ENCODE data around the gene TMEM175.
"Not testable (repeated sequence)": the region's sequence is repeated elsewhere in the genome, so short reads cannot be mapped to it uniquely, and the experiment has no call there.

The TMEM175 gene

DNA sequence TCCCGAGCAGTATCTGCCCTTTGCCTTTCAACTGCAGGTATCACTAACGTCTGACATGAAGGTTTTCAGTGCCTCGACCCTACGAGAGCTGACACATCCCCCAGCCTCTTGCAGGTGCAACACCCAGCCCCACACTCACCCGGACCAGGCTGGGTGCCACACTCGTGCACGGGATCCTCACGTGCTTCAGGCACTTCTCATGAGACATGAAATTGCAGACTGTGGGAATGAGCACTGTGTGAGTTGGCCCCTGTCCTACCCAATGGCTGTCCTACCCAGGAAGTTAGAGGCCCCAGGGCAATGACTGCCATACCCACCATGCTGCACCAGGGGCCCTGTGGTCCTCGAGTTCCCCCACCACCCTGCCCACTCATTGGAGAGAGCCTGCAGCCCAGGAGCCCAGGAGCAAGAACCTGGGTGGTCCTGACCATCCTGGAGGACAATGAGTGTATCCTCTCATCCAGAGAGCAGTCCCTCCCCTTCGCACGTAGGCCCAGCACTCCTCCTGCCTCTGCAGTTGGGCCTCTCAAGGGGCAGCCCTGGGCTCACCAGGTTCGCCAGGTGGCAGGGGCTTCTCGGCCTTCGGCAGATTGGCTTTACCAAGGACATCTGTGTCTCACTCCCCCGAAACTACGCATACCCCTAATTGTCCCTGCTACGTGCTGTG is 38.7 kb downstream of the TMEM175 start:
- no peak for DNase-seq (ENCODE audit: low read depth)

DNA sequence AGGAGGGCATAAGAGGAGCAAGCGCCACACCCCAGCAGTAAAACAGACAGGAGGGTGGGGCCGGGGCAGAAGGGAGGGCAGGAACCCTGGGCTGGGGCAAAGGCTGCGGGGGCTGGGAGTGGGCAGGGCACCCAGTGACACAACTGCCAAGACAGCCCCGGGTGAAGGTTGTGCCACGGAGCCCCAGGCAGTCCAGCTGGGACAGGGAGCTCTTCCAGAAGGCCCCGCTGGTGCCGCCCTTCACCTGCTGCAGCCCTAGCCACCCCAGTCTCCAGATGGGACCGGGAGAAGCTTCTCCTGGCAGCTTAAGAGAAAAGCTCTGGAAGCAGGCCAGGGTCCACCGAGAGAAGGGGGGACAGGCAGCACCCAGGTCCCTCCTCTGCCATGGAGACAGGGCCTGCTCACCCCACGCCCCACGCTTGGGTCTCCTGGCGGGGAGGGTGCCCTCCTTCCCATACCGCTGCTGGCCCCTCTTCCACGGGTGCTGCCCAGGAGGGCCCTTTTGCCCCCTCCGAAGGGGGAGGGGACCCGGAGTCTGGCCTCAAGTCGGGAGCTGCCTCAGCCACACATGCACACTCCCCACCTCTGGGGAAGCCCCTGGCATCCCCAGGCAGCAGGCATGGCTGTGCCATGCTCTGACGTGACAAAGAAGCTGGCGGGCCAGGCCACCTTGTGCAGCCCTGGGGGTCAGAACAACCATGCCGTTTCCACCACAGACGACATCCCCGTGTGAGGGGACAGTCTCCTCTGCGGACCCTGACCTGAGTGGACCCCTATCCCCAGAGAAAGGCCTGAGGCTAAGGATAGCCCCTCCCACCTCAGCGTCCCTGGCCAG is 39.6 kb downstream of the TMEM175 start:
- DNase-seq (ENCODE audit: low read depth): no peak

DNA sequence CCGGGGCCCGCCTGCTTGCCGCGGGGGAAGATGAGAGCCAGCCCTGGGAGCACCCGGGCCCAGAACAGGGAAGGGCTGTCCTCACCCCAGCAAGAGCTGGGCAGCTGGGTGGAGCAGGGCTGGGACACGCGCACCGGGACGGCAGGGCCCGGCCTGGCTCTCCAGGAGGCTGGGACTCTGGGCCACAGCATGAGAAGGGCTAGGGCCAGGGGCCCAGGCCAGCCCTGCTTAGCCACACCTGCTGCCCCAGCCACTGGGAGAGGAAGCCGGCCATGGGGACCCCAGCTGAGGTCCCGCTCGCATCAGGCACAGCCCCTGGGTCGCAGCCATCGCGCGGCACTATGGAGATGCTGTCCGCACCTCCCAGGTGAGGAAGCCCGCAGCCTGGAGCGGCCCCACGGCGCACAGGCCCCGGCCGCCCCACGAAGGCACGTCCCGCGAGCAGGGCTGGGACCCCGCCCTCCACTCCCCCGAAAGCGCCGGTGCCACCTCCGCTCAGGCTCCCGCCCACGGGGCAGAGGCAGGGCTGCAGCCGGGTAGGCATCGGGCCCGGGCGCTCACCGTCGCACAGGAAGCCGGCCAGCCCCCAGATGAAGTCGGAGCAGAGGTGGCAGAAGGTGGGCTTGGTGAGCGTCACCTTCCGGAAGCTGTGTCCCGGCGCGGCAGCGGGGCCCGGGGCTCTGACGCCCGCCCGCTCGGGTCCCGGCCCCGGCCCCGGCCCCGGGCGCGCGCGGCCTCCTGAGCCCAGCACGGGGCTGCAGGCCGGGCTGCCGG is 40.6 kb downstream of the TMEM175 start:
- DNase-seq (ENCODE audit: low read depth): no peak

DNA sequence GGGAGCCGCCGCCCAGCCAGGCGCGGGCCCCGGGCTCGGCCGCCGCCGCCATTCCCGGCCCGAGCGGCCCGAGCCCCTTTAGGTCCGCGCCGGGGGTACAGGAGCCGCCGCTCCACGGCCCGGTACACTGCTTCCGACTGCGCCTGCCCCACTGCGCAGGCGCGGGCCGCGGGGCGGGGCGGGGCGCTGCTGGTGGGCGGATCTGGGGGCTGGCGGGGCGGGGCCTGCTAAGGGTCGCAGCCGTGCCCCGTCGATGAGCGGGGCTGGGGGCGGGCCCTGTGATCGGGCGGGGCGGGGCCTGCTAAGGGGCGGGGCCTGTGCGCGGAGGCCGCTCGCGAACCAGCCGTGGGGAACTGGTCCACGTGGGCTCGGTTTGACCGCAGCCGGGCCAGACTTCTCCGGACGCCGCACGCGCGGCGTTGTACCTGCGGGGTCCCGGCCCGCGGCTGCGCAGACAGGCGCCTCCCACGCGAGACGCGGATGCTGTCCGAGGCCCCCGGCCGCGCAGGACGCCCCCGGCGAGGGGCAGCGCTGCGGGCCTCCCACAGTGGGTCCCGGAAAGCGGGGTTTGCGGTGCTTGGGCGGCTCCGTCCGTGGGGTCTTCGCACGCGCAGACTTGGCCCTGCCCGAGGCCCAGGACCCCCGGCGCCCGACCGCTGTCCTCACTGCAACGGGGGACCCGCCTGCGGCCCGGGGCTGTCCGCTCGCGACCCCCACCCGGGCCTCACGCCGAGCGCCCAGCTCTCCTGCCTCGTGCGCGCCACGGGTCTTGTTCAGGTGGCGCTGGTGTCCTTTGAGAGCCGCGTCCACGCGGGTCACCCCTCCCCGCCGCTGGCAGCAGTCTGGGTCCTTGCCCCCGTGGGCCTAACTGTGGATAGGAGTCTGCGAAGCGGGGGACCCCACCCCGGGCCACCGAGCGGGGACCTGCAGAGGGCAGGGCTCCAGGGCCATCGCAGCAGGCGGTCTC is 41.5 kb downstream of the TMEM175 start, which contains the start of gene DGKQ:
Gene DGKQ (minus strand): TSS at position 139 of the 967 bp plus-strand sequence. CDS start 87 bp downstream, at position 52.
- DNase-seq (ENCODE audit: low read depth): peak; percentile 70

DNA sequence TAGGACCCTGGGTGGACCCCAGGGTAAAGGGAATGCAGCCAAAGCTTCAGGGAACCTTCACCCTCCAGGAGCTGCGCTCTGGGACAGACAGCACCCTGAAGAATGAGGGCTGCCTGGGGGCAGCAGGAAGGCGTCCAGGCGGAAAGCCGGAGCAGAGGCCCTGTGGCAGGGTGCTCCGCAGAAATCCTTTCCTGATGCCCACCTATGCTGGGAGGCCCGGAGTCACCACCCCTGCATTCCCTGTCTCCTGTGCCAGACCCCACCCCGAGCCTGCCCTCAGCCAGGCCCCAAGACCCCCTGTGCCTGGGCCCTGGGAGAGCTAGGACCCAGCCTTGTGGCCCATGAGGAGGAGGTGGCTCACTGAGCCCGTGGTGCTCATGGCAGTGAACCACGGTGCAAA is 42.4 kb downstream of the TMEM175 start:
- no peak for DNase-seq (ENCODE audit: low read depth)

DNA sequence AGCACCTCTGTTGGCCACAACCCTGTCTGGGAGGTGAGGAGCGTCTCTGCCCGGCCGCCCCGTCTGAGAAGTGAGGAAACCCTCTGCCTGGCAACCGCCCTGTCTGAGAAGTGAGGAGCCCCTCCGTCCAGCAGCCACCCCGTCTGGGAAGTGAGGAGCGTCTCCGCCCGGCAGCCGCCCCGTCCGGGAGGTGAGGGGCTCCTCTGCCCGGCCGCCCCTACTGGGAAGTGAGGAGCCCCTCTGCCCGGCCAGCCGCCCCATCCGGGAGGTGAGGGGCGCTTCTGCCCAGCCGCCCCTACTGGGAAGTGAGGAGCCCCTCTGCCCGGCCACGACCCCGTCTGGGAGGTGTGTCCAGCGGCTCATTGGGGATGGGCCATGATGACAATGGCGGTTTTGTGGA is 43.8 kb downstream of the TMEM175 start:
- not testable (repeated sequence) for DNase-seq (ENCODE audit: low read depth)

DNA sequence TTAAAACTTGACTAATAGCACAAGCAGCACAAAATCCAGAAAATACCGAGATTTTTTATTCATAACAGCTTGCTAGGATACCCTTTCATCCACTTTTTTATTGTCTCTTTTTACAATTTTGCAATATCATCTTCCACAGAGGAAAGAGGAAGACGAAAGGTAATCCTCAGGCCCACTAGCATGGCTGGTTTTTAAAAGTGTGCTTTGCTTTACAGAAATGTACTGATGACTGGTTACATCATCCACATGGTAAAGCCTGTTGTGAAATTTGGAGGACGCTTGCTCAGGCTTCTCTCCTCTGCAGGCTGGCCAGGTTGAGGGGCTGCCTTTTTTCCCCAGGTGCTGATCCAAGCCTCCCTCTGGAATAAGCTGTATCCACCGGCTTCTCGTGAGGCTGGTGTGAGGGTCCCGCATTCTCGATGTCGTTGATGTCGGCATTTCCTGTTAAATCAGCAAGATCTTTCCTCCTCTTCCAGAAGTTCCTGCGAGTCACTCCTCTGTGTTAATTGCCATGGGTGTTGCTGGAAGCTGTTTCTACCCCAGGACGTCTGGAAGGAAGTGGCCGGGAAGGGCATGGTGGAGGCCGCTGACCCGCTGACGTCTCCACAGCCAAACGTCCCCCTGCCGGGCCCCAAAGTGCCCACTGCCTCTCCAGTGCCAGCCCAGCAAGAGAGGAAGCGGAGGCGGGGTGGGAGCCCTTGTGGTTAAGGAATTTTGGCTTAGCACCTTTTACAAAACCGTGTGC is 46.9 kb downstream of the TMEM175 start:
- peak; percentile 78 for DNase-seq (ENCODE audit: low read depth)

DNA sequence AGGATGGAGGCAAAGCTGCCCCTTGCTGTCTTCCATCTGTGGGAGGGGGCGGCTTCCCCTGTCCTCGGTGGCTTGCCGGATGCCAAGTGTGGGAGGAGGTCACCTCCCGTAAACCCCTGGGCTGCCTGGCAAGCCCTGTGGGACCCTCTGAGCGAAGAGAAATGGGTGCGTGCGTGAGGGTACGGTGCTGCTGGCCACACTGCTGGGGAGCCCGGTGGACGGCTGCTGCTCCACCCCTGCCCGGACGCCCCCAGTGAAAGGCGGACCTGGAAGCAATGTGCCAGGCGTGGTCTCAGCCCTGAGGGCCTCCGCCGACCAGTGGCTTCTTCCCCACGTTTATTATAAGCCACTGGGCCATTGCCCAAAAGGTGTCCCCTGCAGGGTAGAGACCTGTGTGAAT is 50.0 kb downstream of the TMEM175 start:
- DNase-seq (ENCODE audit: low read depth): no peak

DNA sequence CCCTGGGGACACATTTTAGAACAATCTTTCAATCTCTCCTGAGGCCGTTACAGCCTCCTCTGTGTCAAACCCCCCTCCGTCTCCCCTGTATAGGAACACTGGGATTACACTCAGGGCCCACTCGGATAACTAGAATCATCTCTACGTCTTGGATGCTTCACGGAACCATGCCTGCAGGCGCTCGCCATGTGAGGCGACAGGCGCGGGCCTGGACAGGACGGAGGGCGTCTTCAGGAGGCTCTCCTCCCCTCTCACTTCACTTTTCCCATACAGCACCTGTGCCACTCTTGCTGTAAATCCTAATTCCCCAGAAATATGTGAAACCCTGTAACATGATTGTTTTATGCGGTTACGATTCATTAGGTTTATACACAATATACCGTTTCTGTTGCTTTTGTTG is 50.6 kb downstream of the TMEM175 start:
- no peak for DNase-seq (ENCODE audit: low read depth)

DNA sequence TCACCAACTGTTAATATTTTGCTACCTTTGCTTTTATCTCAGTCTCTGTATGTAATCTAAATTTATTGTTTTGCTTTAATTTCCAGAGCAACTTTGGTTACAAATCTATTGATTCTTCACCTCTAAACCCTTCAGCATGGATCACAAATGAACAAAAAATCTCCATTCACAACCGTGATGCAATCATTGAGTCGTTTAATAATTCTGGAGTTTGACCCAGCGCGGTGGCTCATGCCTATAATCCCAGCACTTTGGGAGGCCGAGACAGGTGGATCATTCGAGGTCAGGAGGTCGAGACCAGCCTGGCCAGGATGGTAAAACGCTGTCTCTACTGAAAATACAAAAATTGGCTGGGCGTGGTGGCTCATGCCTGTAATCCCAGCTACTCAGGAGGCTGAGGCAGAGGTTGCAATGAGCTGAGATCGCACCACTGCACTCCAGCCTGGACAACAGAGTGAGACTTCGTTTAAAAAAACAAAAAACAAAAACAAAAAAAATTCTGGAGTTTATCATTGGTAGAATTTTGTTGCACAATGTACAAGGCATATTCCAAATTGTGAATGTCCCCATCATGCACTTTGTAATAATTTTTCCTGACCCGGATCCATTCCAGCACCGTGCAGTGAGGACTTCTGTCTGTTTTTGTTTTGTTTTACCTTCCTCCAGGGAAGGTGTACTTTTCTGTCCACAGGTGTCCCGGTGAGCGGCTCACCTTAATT is 52.2 kb downstream of the TMEM175 start:
- DNase-seq (ENCODE audit: low read depth): no peak

DNA sequence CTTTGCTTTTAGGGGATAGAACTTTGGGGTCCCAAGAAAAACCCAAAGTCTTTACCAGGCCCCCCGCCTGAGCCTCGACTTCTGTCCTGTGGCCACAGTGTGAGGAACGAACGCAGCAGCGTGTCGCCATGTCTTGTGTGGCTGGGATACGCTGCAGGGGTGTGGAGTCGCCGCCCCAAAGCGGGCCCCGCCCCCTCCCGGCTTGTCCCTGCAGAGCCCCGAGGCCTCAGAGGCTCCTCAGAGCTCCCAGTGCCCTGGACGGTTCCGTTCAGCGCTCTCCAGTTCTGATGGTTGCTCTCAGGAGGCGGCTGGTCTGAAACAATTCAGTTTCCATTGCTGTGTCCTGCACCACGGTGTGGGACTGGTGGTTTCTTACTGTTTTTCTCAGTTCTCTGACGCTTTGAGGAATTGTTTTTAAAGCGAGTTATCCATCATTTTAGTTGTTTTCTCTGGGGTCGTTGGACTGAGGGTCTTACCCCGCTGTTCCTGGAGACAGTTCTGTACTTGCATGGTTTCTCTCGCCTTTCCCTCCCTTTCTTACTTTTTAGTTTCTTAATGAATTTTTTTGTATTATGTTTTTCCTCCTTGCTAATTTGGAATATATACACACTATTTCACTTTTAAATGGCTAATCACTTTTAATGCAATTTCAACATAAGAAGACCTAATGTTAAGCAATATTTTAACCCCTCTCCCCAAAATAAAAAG is 53.0 kb downstream of the TMEM175 start:
- no peak for DNase-seq (ENCODE audit: low read depth)

DNA sequence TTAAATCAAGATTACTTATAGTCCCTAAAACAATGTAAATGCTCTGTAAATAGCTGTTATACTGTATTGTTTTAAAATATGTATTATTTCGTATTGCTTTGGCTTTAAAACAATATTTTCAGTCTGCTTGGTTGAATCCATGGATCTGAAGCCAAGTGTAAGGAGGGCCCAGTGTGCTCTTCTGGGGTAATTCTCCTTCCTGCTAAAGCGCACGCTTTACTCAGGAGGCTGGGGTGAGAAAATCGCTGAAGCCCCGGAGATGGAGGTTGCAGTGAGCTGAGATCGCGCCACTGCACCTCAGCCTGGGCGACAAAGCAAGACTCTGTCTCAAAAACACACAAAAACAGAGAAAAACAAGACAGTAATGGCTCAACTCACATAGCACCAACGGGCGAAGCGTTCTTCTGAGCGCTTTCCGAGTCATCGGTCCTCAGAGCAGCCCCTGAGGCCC is 54.2 kb downstream of the TMEM175 start:
- peak; percentile 6 for DNase-seq (ENCODE audit: low read depth)

DNA sequence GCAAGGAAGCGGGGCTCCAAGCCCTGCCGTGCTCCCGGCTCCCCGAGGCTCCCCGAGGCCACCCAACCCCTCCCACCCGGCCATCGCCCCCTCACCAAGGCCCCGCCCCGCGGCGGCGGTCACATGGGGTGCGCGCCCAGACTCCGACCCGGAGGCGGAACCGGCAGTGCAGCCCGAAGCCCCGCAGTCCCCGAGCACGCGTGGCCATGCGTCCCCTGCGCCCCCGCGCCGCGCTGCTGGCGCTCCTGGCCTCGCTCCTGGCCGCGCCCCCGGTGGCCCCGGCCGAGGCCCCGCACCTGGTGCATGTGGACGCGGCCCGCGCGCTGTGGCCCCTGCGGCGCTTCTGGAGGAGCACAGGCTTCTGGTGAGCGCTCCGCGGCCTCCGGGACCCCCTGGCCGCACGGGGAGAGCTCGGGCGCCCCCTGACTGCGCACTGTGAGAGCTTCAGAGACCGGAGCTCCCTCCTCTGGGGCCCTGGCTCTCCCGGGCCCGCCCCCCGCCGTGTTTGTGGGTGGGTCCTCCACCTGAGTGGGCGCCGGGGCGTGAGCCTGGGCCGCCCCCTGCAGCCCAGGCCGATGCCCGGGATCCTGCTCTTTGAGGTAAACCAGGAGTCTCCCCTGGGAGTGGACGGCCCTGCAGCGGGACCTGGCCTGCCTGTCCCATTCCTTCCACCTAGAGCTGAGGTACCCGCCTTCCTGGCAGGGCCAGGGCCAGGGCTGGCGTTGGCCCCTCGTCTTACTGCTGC is 54.8 kb downstream of the TMEM175 start, which contains the start of gene IDUA:
Gene IDUA (plus strand): TSS at position 166 of the 745 bp plus-strand sequence. CDS start 41 bp downstream, at position 207.
- peak; percentile 62 for DNase-seq (ENCODE audit: low read depth)

DNA sequence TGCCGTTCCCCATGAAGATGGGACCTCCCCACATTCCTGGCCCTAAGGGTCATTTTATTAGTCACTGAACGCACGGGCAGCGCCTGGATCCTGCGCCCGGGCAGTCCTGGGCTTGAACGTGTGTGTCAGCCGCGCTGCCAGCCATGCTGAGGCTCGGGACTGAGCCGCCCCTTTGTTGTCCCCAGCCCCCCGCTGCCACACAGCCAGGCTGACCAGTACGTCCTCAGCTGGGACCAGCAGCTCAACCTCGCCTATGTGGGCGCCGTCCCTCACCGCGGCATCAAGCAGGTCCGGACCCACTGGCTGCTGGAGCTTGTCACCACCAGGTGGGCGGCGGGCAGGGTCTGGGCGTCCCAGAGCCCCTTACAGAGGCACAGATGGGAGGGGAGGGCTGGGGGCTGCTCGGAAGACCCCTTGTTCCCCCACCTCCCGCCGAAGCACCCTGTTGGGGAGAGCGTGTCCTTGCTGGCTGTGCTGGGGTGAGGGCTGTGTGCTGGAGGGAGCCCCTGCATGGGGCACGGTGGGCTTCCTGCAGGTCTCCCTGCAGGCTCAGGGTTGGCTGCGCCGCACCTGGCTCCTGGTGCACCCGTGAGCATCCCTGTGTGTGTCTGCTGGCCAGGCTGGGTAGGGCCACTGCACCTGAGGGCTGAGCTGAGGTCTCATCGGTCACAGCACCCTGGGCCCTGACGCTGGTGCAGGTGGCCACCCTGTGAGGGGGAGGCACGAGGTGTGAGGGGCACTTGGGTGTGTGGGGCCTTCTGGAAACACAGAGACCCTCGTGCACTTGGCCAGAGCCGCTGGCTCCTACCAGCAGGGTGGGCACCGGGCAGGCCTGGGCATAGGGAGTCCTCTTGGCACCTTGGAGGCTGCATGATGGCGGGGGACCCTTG is 55.6 kb downstream of the TMEM175 start:
- peak; percentile 54 for DNase-seq (ENCODE audit: low read depth)

DNA sequence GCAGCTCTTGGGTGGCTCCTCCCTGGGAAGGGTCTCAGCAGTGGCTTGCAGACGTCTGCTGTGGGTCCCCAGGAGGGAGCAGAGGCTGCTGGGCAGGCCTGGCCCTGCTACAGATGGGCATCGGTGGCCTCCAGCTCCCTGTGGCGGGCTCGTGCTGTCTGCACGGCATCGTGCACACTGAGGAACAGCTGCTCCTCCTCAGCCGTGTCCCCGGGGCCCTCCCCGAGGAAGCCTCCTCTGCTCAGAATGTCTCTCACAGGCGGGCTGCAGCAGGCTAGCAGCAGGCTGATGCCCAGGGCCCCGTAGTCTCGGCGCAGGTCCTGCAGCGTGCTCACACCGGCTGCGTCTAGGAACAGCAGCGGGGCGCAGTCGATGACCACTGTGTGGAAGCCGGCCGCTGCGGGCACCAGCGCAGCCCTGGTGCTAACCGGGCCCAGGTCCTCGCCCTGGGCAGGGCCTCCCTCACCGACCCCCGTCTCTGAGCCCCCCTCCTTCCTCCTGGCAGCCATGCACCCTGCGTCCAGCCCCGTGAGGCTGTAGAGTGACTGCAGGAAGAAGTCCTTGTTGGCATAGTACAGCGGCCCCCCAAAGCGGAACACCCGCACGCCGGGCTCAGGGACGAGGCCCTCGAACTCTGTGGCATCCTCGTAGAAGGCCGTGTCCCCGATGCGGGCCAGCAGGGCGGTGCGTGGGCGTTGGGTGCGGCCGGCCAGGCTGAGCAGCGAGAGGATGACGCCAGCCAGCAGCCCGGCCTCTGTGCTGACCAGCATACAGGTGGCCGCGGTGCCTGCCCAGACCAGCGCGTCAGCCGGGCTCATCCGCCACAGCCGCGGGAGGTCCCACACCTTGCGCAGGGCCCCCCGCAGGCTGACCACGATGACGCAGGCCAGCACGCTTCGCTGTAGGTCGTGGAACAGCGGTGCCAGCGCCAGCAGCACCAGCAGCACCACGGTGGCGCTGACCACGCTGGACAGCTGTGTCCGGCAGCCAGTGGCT is 56.8 kb downstream of the TMEM175 start:
- no peak for DNase-seq (ENCODE audit: low read depth)

Data from amniotic epithelial cell (primary cell).